Right cardiac atrium (tissue), 5 donors: ENCODE results near the gene MKNK1. TPM values are rescaled to one million over a fixed set of nuclear protein-coding genes. Genes with fewer than 3 reads are reported as not detected.

Source experiments
- ATAC-seq, 2 donors: fragments of 200-7000 bp; cut with Tn5 transposase; one replicate each; pipeline versions ENCODE4 v1.8.0 to v1.9.1; 2020; ENCODE audit warnings: moderate library complexity in 2 of 2, mild to moderate bottlenecking in 1 of 2
- DNase-seq, 3 donors: peaks; one replicate each; pipeline ENCODE4 v3.0.0-alpha.2; 2020
- H3K27ac ChIP-seq: one replicate; pipeline ENCODE4 v1.5.1; 2013; ENCODE audit warnings: mild to moderate bottlenecking, low read length, control low read depth, moderate library complexity
- H3K27me3 ChIP-seq: one replicate; pipeline ENCODE4 v1.6.1; 2013; ENCODE audit not compliant: control insufficient read depth, insufficient read depth
- H3K4me1 ChIP-seq: one replicate; pipeline ENCODE4 v1.6.1; 2013; ENCODE audit warnings: low read length; ENCODE audit not compliant: control insufficient read depth, insufficient read depth
- H3K4me3 ChIP-seq: one replicate; pipeline ENCODE4 v1.5.1; 2013; ENCODE audit warnings: low read length, control low read depth
- H3K9me3 ChIP-seq: one replicate; pipeline ENCODE4 v1.6.1; 2013; ENCODE audit warnings: low read length; ENCODE audit not compliant: control insufficient read depth
- WGBS: extraction: QIAGEN DNeasy Blood & Tissue Kit; methylation state at CpG from one replicate; pipeline ENCODE4 v1.1.7; 2013; 5-methylcytosine and 5-hydroxymethylcytosine counted together
- intact Hi-C, 4 donors: fragments of 100-400 bp; cut with DNase I; formaldehyde crosslinking; loops; one replicate each; pipeline versions ENCODE4 v1.11.0 to v1.14.0; 2022 to 2023
- polyA plus RNA-seq: library from polyadenylated mRNA; stranded (reverse); fragments of 200-250 nt; gene quantifications from one replicate; pipeline ENCODE4 v1.2.3, GENCODE V29; 2013
- total RNA-seq, 4 donors: library from RNA; stranded (reverse); fragmentation: NEBNext Ultra II Directional; extraction: Animal tissue kit (Norgen Biotek cat#: 25700); gene quantifications; one replicate each; pipeline ENCODE4 v1.2.1, GENCODE V29; 2021
- donor health status: healthy with polysubstance abuse.
- donor health status: DM: no; HTN: yes; CAD: no.
- donor health status: DM: no; HTN: no; CAD: no.
- donor health status: DM: no; HTN: yes; CAD: no; lungs with severe emphysema.
- donor health status: DM: yes; HTN: yes; CAD: no.

MKNK1 gene
- total and polyA plus RNA-seq, 5 donors, result 27.8 to 46.9 (median 43.1) TPM

GRCh38 chr1:46619656-46620258 is 15.7 kb upstream of the MKNK1 start:
- intact Hi-C loops, result loop anchor here in 3 of 4 donors (5.0 to 10.0 kb wide), 2 partner anchors 103 to 105 kb away; no protein-coding TSS in a partner anchor
- Histone ChIP-seq H3K4me1 (peaks cover 10% of the 10 kb centered on the region), H3K9me3 (no peaks in the 10 kb centered on the region), H3K4me3 (no peak overlapping the region), H3K27ac (no peak overlapping the region), H3K27me3 (no peaks in the 10 kb centered on the region)
- 89% methylated on average over 5 of the region's 5 CpGs for WGBS
- no peak for DNase-seq
- ATAC-seq, result no peak

GRCh38 chr1:46618754-46619415 is 14.8 kb upstream of the MKNK1 start:
- H3K27ac ChIP-seq, result no peak overlapping the region
- H3K4me1 ChIP-seq, result peaks cover 5% of the 10 kb centered on the region
- ATAC-seq, result no peak
- intact Hi-C loops, result loop anchor here in 1 of 4 donors (5.0 kb wide), 1 partner anchor 103 kb away; no protein-coding TSS in a partner anchor
- WGBS, result 75% methylated on average over 4 of the region's 4 CpGs
- no peaks in the 10 kb centered on the region for H3K9me3 ChIP-seq
- no peak for DNase-seq
- H3K4me3 ChIP-seq, result no peak overlapping the region
- H3K27me3 ChIP-seq, result no peaks in the 10 kb centered on the region

GRCh38 chr1:46617833-46618232 is 13.8 kb upstream of the MKNK1 start:
- no peaks in the 10 kb centered on the region for H3K27me3 ChIP-seq
- WGBS, result 88% methylated on average over 3 of the region's 3 CpGs
- ATAC-seq (no peak), DNase-seq (no peak)
- intact Hi-C loops, result loop anchor here in 1 of 4 donors (5.0 kb wide), 1 partner anchor 104 kb away; no protein-coding TSS in a partner anchor
- H3K9me3 ChIP-seq, result no peaks in the 10 kb centered on the region
- H3K27ac ChIP-seq, result no peak overlapping the region
- peaks cover 9% of the 10 kb centered on the region for H3K4me1 ChIP-seq
- no peak overlapping the region for H3K4me3 ChIP-seq

GRCh38 chr1:46617108-46617800 is 13.2 kb upstream of the MKNK1 start:
- WGBS, result 36% methylated on average over 10 of the region's 10 CpGs
- ATAC-seq (peak; percentile 44 to 53), DNase-seq (no peak)
- Histone ChIP-seq H3K27me3 (no peaks in the 10 kb centered on the region), H3K4me3 (peak overlapping the region; percentile 75), H3K27ac (peak overlapping the region; percentile 84), H3K9me3 (no peaks in the 10 kb centered on the region), H3K4me1 (peaks cover 10% of the 10 kb centered on the region)
- intact Hi-C loops, result loop anchor here in 1 of 4 donors (5.0 kb wide), 1 partner anchor 105 kb away; no protein-coding TSS in a partner anchor

GRCh38 chr1:46616277-46617107 is 12.4 kb upstream of the MKNK1 start, which contains the start of gene MOB3C:
MOB3C (minus strand) TSS chr1:46616811; CDS start chr1:46613321, 3,490 bp downstream.
- H3K27me3 ChIP-seq, result no peaks in the 10 kb centered on the region
- peak; percentile 92 to 96 (median 94) for DNase-seq
- no peaks in the 10 kb centered on the region for H3K9me3 ChIP-seq
- peak within 1 kb of the TSS; percentile 84 for H3K27ac ChIP-seq
- peak within 1 kb of the TSS; percentile 75 for H3K4me3 ChIP-seq
- peaks cover 16% of the 10 kb centered on the region for H3K4me1 ChIP-seq
- peak; percentile 94 for ATAC-seq
- intact Hi-C loops, result loop anchor here in 1 of 4 donors (5.0 kb wide), 1 partner anchor 106 kb away; no protein-coding TSS in a partner anchor
- WGBS, result under 1% methylated on average over 62 of the region's 62 CpGs

- DNase-seq (no peak), ATAC-seq (no peak)
- Histone ChIP-seq H3K27me3 (no peaks in the 10 kb centered on the region), H3K9me3 (no peaks in the 10 kb centered on the region), H3K27ac (peak overlapping the region; percentile 67), H3K4me1 (peaks cover 16% of the 10 kb centered on the region), H3K4me3 (peak overlapping the region; percentile 75)
- WGBS, result 33% methylated on average over 3 of the region's 3 CpGs
- intact Hi-C loops, result loop anchor here in 1 of 4 donors (5.0 kb wide), 1 partner anchor 107 kb away; no protein-coding TSS in a partner anchor
Observed at GRCh38 chr1:46615735-46616134, 11.7 kb upstream of the MKNK1 start.

GRCh38 chr1:46615088-46615487 is 11.0 kb upstream of the MKNK1 start:
- Histone ChIP-seq H3K4me3 (peak overlapping the region; percentile 75), H3K9me3 (no peaks in the 10 kb centered on the region), H3K27ac (no peak overlapping the region), H3K4me1 (peaks cover 16% of the 10 kb centered on the region), H3K27me3 (no peaks in the 10 kb centered on the region)
- 94% methylated on average over 2 of the region's 2 CpGs for WGBS
- intact Hi-C loops, result loop anchor here in 1 of 4 donors (5.0 kb wide), 1 partner anchor 107 kb away; no protein-coding TSS in a partner anchor
- DNase-seq (no peak), ATAC-seq (no peak)

GRCh38 chr1:46614604-46614984 is 10.5 kb upstream of the MKNK1 start:
- Histone ChIP-seq H3K4me3 (no peak overlapping the region), H3K27ac (peak overlapping the region; percentile 36), H3K27me3 (no peaks in the 10 kb centered on the region), H3K4me1 (peaks cover 16% of the 10 kb centered on the region), H3K9me3 (no peaks in the 10 kb centered on the region)
- no peak for ATAC-seq
- WGBS, result 72% methylated on average over 2 of the region's 2 CpGs
- DNase-seq, result no peak
- intact Hi-C loops, result no loop called here

GRCh38 chr1:46613661-46614603 is 9.9 kb upstream of the MKNK1 start:
- Histone ChIP-seq H3K4me1 (peaks cover 16% of the 10 kb centered on the region), H3K27ac (peak overlapping the region; percentile 76), H3K4me3 (peak overlapping the region; percentile 30), H3K9me3 (no peaks in the 10 kb centered on the region), H3K27me3 (no peaks in the 10 kb centered on the region)
- intact Hi-C loops, result no loop called here
- DNase-seq (peak; percentile 96 to 99 (median 97)), ATAC-seq (peak; percentile 77 to 78)
- WGBS, result 4% methylated on average over 16 of the region's 16 CpGs
